ENCODE measurements around the gene WDR93.

The WDR93 gene

DNA sequence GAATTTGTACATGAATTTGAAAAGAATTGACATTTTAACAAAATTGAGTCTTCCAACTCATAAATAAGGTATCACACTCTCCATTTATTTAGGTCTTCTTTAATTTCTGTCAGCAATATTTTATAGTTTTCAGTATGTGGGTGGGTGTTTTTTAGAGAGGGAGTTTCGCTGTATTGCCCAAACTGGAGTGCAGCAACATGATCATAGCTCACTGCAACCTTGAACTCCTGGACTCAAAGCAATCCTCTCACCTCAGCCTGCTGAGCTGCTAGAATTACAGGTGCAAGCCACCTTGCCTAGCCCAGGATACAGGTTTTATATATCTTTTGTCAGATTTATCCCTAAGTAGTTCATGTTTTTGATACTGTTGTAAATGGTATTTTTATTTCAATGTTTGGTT is 4.6 kb downstream of the WDR93 start:
- ATAC-seq: no peak
- no peak for DNase-seq
- H3K4me1 Mint-ChIP-seq: peaks cover 9% of the 10 kb centered on the region

DNA sequence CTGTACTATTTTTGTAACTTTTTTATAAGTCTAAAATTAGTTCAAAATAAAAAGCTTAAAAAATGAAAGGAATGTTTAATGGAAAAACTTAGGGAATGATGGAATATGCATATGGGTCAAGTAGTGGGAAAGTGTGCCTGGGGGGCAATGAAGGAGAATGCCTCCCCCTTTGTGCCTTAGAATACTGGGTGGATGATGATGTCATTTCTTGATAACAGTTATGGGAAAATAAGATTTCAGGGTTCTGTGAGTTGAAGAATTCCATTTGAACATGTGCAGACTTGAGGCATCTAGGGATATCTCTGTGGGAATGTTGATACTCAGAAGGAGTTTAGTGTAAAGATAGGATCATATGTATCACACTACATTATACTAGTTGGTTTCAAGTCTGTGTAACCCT is 13.8 kb downstream of the WDR93 start:
- DNase-seq: no peak
- Mint-ChIP-seq H3K4me1 (no peaks in the 10 kb centered on the region), H3K27ac (no peak overlapping the region), H3K4me3 (no peak overlapping the region), H3K9me3 (no peaks in the 10 kb centered on the region), H3K27me3 (peaks cover 29% of the 10 kb centered on the region)
- ATAC-seq: no peak

More for the DNA sequence above, 4.6 kb downstream of the WDR93 start:
- no peak overlapping the region for H3K4me3 Mint-ChIP-seq
- H3K27me3 Mint-ChIP-seq: peaks cover 12% of the 10 kb centered on the region
- H3K9me3 Mint-ChIP-seq: no peaks in the 10 kb centered on the region
- H3K27ac Mint-ChIP-seq: no peak overlapping the region

- DNase-seq: no peak
- Mint-ChIP-seq H3K9me3 (no peaks in the 10 kb centered on the region), H3K4me1 (no peaks in the 10 kb centered on the region), H3K27me3 (peaks cover 24% of the 10 kb centered on the region), H3K4me3 (no peak overlapping the region), H3K27ac (no peak overlapping the region)
- ATAC-seq: no peak
Measured at GRCh38 chr15:89707577-89707976, 17.0 kb downstream of the WDR93 start.

GRCh38 chr15:89714775-89715174 is 24.2 kb downstream of the WDR93 start:
- no peak for ATAC-seq
- DNase-seq: no peak
- Mint-ChIP-seq H3K9me3 (no peaks in the 10 kb centered on the region), H3K4me1 (no peaks in the 10 kb centered on the region), H3K4me3 (no peak overlapping the region), H3K27ac (no peak overlapping the region), H3K27me3 (peaks cover 7% of the 10 kb centered on the region)

- Mint-ChIP-seq H3K4me3 (no peak overlapping the region), H3K27ac (no peak overlapping the region), H3K9me3 (no peaks in the 10 kb centered on the region), H3K4me1 (no peaks in the 10 kb centered on the region), H3K27me3 (peaks cover 31% of the 10 kb centered on the region)
- DNase-seq (no peak), ATAC-seq (no peak)
Measured at GRCh38 chr15:89723031-89723430, 32.4 kb downstream of the WDR93 start.

DNA sequence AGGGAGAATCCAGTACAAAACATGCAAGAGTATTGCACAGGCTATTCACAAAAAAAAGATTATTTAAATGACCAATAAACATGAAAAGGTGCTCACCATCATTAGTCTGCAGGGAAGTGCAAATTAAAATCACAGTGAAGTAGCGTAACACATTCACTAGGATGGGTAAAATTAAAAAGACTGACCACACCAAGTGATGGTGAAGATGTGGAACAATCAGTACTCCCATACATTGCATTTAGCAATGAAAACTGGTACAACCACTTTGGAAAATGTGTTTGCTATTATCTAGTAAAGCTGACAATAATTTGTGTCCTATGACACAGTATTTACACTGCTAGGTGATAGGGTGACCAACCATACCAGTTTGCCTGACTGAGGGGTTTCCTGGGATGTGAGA is 34.0 kb downstream of the WDR93 start:
- no peaks in the 10 kb centered on the region for H3K9me3 Mint-ChIP-seq

GRCh38 chr15:89725064-89725463 is 34.5 kb downstream of the WDR93 start:
- Mint-ChIP-seq H3K9me3 (no peaks in the 10 kb centered on the region), H3K27me3 (peaks cover 21% of the 10 kb centered on the region), H3K27ac (no peak overlapping the region), H3K4me1 (no peaks in the 10 kb centered on the region), H3K4me3 (no peak overlapping the region)
- ATAC-seq (no peak), DNase-seq (no peak)

More for the DNA sequence above, 34.0 kb downstream of the WDR93 start:
- Mint-ChIP-seq H3K4me3 (no peak overlapping the region), H3K27ac (no peak overlapping the region), H3K27me3 (peaks cover 25% of the 10 kb centered on the region), H3K4me1 (no peaks in the 10 kb centered on the region)
- DNase-seq (no peak), ATAC-seq (no peak)

- DNase-seq (no peak), ATAC-seq (no peak)
- H3K9me3 Mint-ChIP-seq: no peaks in the 10 kb centered on the region
- H3K4me1 Mint-ChIP-seq: no peaks in the 10 kb centered on the region
- H3K27ac Mint-ChIP-seq: no peak overlapping the region
- no peak overlapping the region for H3K4me3 Mint-ChIP-seq
- no peaks in the 10 kb centered on the region for H3K27me3 Mint-ChIP-seq
Measured at GRCh38 chr15:89728254-89728653, 37.6 kb downstream of the WDR93 start.

DNA sequence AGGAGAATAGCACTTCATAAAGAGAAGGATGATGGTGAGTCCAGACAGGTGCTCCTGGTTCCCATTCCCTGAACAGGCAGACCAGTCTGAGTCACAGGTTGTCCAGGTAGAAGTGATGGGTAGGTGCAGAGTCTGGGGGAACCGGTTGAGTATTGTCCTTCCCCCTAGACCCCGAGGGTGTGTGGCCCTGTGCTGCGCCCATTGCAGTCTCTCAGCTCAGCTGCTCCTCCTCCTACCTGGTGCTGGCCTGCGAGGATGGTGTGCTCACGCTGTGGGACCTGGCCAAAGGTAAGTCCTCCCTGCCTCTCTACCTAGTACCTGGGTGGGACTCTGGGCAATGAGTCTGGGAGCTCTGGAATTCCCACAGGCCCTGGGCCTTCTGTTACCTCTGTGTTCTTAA is 40.7 kb downstream of the WDR93 start:
- ATAC-seq (no peak), DNase-seq (no peak)
- Mint-ChIP-seq H3K27me3 (peaks cover 17% of the 10 kb centered on the region), H3K9me3 (no peaks in the 10 kb centered on the region), H3K4me1 (no peaks in the 10 kb centered on the region), H3K4me3 (no peak overlapping the region), H3K27ac (no peak overlapping the region)

- H3K4me3 Mint-ChIP-seq: no peak overlapping the region
- peaks cover 22% of the 10 kb centered on the region for H3K27me3 Mint-ChIP-seq
- peak overlapping the region in 1 of 2 donors; percentile 1 for H3K27ac Mint-ChIP-seq
- no peaks in the 10 kb centered on the region for H3K9me3 Mint-ChIP-seq
- ATAC-seq (no peak), DNase-seq (no peak)
- no peaks in the 10 kb centered on the region for H3K4me1 Mint-ChIP-seq
Measured at GRCh38 chr15:89732451-89733172, 42.0 kb downstream of the WDR93 start.

DNA sequence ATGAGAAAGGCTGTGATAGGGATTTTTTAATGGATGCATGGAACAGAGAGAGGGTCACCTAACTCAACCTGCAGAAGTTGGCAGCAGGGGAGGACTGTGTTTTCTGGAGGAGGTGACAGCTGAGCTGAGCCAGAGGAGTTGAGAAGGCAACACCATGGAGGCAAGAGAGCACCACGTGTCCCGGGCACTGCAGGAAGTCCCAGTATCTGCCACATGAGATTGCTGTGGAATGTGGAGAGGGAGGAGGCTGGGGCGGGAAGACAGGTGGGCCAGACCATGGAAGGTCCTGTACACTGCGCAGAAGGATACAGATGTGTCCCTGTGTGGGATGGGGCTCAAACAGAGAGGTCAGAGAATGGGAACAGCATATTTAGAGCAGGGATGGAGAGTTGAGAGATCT is 45.2 kb downstream of the WDR93 start:
- DNase-seq (no peak), ATAC-seq (no peak)
- Mint-ChIP-seq H3K4me1 (no peaks in the 10 kb centered on the region), H3K27me3 (peaks cover 22% of the 10 kb centered on the region), H3K4me3 (no peak overlapping the region), H3K9me3 (no peaks in the 10 kb centered on the region), H3K27ac (no peak overlapping the region)

- H3K9me3 Mint-ChIP-seq: no peaks in the 10 kb centered on the region
- peak overlapping the region in 1 of 2 donors; percentile 19 for H3K4me3 Mint-ChIP-seq
- peak; percentile 60 to 65 for DNase-seq
Measured at GRCh38 chr15:89740137-89740536, 49.5 kb downstream of the WDR93 start.

GRCh38 chr15:89743011-89743410 is 52.4 kb downstream of the WDR93 start:
- DNase-seq (no peak), ATAC-seq (no peak)
- Mint-ChIP-seq H3K4me1 (no peaks in the 10 kb centered on the region), H3K4me3 (no peak overlapping the region), H3K27ac (peak overlapping the region in 1 of 2 donors; percentile 81), H3K9me3 (no peaks in the 10 kb centered on the region), H3K27me3 (peaks cover 1% of the 10 kb centered on the region)

More at GRCh38 chr15:89740137-89740536, 49.5 kb downstream of the WDR93 start:
- H3K27me3 Mint-ChIP-seq: peaks cover 13% of the 10 kb centered on the region
- peak; percentile 87 for ATAC-seq
- no peaks in the 10 kb centered on the region for H3K4me1 Mint-ChIP-seq
- H3K27ac Mint-ChIP-seq: no peak overlapping the region

- Mint-ChIP-seq H3K27ac (no peak overlapping the region), H3K27me3 (peaks cover 6% of the 10 kb centered on the region), H3K9me3 (no peaks in the 10 kb centered on the region), H3K4me3 (no peak overlapping the region), H3K4me1 (no peaks in the 10 kb centered on the region)
- no peak for DNase-seq
- ATAC-seq: no peak
Measured at GRCh38 chr15:89743594-89743993, 53.0 kb downstream of the WDR93 start.

DNA sequence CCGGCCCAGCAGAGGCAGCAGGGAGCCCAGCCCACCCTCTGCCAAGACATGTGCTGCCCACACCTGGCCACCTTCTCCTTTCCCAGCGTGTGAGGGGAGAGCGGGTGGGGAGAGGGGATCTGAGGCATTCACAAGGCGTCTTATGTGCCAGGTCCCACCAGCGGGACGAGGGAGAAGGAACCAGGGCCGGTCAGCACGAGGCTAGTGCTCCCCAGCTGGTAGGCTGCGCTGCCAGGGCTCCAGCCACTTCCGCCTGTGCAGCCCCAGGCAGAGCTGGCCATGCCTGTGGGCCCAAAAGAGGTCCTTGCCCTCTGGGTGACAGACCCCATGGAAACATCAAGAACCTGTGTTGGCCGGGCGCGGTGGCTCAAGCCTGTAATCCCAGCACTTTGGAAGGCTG is 54.5 kb downstream of the WDR93 start:
- no peak overlapping the region for H3K4me3 Mint-ChIP-seq
- no peak for DNase-seq
- no peak for ATAC-seq
- peak overlapping the region in 1 of 2 donors; percentile 61 for H3K27ac Mint-ChIP-seq
- H3K4me1 Mint-ChIP-seq: peaks cover 8% of the 10 kb centered on the region
- H3K27me3 Mint-ChIP-seq: peaks cover 6% of the 10 kb centered on the region
- H3K9me3 Mint-ChIP-seq: no peaks in the 10 kb centered on the region

- H3K4me1 Mint-ChIP-seq: peaks cover 8% of the 10 kb centered on the region
- H3K4me3 Mint-ChIP-seq: no peak overlapping the region
- H3K27me3 Mint-ChIP-seq: peaks cover 6% of the 10 kb centered on the region
Measured at GRCh38 chr15:89745768-89746167, 55.2 kb downstream of the WDR93 start.

GRCh38 chr15:89746386-89746780 is 55.8 kb downstream of the WDR93 start:
- Mint-ChIP-seq H3K4me3 (no peak overlapping the region), H3K9me3 (no peaks in the 10 kb centered on the region), H3K27me3 (peaks cover 6% of the 10 kb centered on the region), H3K4me1 (peaks cover 8% of the 10 kb centered on the region), H3K27ac (no peak overlapping the region)
- ATAC-seq (no peak), DNase-seq (no peak)

More at GRCh38 chr15:89745768-89746167, 55.2 kb downstream of the WDR93 start:
- DNase-seq (no peak), ATAC-seq (no peak)
- no peaks in the 10 kb centered on the region for H3K9me3 Mint-ChIP-seq
- no peak overlapping the region for H3K27ac Mint-ChIP-seq
